GM12892 (cell line): ENCODE results near the gene FURIN.

ENCODE experiments used
- DNase-seq: peaks from one replicate; pipeline ENCODE4 v3.0.0; 2011; ENCODE audit not compliant: insufficient read length
- FAIRE-seq: peaks from 2 replicates; lab custom pipeline; 2011; peaks lifted over from hg19 to GRCh38; lab: Jason Lieb, UNC
- POLR2A ChIP-seq: IDR thresholded peaks from 2 replicates; pipeline ENCODE4 v1.6.1; 2011; ENCODE audit warnings: low read depth, low read length, control low read depth
- POLR2AphosphoS5 ChIP-seq: IDR thresholded peaks from 2 replicates; pipeline ENCODE4 v1.6.1; 2011; ENCODE audit warnings: low read depth, low read length, control low read depth
- TAF1 ChIP-seq: IDR thresholded peaks from 2 replicates; pipeline ENCODE4 v1.6.1; 2011; ENCODE audit warnings: low read depth, mild to moderate bottlenecking, control low read depth, low read length, borderline replicate concordance

The FURIN gene

DNA sequence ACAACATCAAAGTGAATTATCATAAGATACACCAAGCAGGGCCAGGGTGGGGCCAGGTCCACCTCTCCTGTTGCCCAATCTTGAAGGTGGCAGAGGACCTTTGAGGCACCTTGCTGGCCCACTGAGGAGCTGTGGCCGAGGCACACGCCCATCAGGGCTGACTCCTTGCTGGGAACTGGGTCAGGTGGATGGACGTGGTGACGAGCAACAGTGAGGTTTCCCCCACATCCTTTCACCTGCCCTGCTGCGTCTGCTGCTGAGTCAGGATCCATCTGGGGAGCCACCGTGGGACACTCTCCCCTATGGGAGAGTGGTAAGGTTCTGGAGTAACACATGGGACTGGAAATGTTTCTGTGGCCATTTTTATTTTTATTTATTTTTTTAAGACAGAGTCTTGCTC, 17.3 kb upstream of the FURIN start:
- TF ChIP-seq POLR2AphosphoS5 (no peak), TAF1 (no peak), POLR2A (no peak)
- DNase-seq (no peak), FAIRE-seq (no peak)

DNA sequence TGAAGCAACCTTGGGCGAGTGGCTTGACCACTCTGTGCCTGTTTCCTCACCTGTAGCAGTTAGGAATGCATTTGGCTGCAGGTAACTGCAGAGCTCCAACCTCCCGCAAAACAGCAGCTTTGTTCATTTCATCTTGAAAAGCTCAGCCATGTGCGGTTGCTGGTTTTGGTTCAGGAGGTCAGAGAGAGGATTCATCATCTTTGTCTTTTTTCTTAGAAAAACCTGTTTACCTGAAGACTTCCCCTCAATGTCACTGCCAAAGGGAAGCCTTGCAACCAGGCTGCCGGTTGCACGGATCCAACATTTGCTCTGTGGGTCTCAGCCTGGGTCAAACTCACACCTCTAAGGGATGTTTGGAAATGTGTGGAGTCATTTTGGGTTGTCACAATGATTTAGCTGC, 16.4 kb upstream of the FURIN start:
- DNase-seq = no peak
- FAIRE-seq = peak; percentile 36
- TF ChIP-seq POLR2AphosphoS5 (no peak), POLR2A (no peak), TAF1 (no peak)

DNA sequence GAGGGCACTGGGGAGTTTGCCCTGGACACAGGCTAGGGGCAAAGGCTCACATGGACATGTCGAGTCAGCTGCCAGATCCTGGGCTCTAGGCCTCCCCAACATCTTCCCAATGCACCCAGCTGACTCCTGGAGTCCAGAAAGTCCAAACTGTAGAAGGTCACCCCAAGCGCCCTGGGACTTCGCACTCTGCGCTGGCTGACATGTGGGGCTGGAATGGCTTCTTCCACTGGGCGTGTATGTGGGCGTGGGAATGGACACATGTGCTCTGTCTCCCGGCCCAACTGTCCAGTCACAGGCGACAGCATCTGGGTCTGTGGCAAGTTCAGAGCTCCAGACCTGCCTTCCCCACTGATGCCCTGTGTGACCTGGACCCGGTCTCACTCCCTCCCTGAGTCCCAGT, 13.2 kb upstream of the FURIN start:
- TF ChIP-seq POLR2A (no peak), POLR2AphosphoS5 (no peak), TAF1 (no peak)
- DNase-seq (no peak), FAIRE-seq (no peak)

DNA sequence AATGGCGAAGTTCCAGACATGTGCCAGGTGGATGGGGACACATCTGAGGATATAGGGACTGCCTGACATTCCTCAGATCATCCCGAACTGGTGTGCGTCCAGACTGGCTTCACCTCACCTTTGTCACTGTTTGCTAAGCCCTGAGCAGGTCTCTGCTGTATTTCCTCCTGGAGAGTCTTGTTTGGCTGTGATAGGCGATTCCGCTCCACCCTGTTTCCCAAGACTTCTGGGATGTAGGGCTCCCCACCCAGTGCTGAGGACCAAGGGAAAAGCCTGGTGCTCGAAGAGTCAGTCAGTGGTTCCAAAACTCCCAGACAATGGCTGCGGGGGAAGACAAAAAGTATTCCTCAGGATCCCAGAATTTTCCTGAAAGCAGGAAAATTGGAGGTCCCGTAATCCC, 11.1 kb upstream of the FURIN start:
- FAIRE-seq (no peak), DNase-seq (no peak)
- TF ChIP-seq POLR2AphosphoS5 (no peak), TAF1 (no peak), POLR2A (no peak)

DNA sequence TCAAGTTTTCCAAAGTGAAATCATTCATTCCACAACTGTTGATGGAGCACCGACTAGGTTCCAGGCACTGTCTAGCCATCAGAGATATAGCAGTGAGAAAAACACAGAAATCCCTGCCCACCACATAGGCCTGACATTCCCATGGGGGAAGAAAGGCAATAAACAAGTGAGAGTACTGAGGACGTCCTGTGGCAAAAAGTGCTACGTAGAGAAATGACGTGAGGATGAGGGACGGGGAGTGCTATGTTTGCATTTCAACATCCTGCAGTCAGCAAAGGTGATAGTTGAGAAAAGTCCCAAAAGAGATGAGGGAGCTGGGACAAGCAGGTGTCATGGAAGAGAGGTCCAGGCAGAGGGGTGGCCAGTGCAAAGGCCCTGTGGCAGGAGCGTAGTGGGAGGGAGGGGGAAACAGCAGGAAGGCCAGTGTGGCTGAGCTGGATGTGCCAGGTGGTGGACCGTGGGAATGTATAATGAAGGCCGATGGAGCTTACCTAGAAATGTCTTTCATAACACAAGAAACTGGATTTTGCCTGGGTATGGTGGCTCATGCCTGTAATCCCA, 10.4 kb upstream of the FURIN start:
- TF ChIP-seq POLR2A = no peak
- no peak for TF ChIP-seq POLR2AphosphoS5
- TF ChIP-seq TAF1 = no peak
- no peak for FAIRE-seq
- no peak for DNase-seq

DNA sequence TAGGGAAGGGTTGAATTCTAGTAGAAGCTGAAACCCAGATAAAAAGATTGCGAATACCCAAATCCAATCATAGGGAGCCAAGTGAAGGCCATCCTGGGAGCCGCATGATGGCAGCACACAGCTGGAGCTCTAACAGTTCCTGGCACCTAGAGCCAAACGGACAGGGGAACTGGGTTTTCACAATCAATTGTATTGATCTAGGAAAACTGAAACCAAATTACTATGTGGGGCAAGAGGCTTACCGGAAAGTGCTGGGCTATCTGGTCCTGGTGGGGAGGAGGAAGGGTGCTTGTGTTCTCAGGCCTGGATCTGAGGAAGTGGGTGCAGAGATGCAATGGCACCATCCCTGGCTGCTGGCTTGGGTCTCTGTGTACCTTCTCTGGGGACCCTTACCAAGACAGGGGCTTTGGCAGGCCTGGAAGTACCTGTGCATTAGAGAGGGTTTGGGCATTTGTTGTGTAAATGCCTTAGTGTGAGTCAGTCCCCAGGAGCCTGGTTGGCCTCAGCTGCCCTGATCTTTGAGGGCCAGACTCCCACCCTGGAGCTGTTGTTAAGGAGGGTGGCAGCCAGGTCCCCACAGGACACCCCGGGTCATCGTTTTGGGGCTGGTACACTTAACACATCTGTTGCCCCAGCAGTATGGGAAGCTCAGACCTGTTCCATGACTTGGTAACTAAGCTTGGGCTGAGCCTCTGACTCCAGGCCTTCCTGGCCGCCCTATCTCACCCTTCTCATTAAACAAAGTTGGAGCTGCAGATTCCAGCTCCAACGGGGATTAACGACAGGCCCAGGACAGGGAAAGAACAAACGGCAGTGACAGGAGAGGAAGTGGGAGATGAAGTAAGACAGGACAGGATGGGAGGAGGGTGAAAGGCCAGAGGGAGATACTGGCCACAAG, 8.9 kb upstream of the FURIN start:
- TF ChIP-seq TAF1 = no peak
- TF ChIP-seq POLR2AphosphoS5 = no peak
- no peak for TF ChIP-seq POLR2A
- FAIRE-seq = no peak
- DNase-seq = no peak

DNA sequence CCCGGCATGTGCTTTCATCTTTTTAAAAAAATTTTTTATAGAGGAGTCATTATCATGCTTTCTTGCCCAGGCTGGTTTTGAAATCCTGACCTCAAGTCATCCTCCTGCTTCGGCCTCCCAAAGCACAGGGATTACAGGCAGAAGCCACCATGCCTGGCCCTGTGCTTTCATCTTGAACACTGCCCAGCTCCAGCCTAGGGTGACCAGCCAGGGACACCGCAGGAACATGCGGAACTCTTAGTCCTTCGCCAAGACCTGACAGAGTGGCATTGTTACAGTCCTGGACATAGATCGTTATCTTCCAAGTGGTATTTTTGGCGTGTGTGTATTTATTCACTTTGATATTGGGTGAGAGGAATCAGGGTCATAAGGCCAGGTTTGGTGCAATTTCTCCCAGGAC, 7.9 kb upstream of the FURIN start:
- FAIRE-seq (no peak), DNase-seq (no peak)
- no peak for TF ChIP-seq POLR2AphosphoS5
- TF ChIP-seq POLR2A = no peak
- TF ChIP-seq TAF1 = no peak

DNA sequence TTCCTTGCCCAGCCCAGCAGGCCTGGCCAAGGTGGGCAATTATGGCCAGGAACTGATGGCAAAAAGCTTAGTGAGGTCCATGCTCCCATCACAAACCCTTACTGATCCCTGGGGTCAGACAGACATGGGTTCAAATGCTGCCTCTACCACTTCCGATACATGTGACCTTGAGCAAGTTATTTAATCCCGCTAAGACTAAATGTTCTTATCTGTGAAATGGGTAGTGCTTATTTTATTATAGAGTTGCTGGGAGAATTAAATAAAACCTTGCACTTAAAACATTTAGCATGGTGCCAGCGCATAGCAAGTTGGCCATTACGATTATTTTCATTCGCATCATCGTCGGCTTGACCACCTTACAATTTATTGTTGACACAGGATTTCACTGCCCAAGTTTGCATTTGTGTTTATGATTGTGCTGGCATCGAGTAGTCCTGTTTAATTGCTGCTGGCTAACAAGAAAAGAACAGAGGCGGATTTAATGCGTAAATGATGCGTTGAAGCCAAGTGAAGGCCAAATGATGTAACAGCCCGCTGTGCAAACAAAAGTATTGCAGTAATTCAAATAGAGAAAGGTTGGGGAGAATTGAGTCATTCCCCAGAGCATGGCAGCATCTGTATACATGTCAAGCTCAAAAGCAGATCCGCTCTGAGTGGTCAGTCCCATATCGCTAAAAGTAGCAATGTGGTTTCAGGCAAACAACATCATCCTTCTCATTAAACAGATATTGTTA, 7.3 kb upstream of the FURIN start:
- FAIRE-seq = no peak
- no peak for TF ChIP-seq POLR2AphosphoS5
- no peak for TF ChIP-seq POLR2A
- TF ChIP-seq TAF1 = no peak
- DNase-seq = no peak

DNA sequence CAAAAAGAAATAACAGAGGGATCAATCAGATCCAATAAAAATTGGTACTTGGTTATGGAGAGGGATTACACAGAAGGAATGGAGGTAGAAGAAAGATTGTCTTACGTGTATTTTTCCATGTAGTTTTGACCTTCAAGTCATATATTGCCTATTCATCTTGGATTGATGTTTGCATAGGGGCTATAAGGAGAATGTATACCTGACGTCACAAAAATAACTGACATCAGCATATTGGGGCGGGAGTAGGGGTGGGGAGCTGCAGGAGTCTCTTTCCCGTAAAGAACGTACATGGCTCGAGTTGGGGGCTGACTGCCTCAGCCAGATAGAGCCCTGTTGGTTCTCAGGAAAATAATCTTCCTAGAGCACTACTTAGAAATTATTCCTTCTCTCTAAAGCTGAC, 5.9 kb upstream of the FURIN start:
- DNase-seq = no peak
- FAIRE-seq = no peak
- TF ChIP-seq TAF1 (no peak), POLR2A (no peak), POLR2AphosphoS5 (no peak)

DNA sequence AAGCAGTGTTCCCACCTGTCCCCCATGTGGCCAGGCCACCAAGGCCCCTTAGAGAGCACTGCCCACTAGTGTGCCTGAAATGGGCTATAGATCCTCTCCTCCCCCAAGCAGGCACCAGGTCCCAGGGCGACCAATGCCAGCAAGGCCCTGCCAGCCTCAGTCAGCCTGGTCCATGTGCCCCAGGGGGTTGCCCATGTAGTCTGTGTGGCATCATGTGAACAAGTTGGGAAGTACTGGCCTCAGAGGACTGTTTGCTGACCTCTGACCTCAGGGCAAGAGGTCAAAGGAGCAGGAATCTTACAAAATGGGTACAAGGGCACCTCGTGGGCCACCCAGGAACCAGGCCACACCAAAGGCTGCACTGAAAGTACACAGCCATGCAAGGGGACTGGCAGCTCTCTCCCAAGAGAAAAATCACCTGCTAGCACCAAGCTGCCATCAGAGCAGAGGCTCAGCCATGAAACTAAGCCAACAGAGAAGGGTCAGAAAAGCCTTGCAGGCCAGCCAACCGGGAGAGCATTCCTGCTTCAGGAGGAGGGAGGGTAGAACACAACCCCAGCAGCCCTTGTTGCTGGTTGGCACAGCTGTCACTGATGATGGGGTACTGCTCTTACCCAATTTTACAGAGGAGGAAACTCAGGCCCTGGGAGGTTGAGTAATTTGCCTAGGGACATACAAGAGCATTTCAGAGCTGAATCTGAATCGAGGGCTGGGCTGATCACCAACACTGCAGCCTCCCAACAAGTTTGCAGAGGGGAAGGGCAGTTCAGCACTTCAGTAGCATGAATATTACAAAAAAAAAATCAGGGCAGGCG, 5.2 kb upstream of the FURIN start:
- no peak for TF ChIP-seq POLR2AphosphoS5
- no peak for TF ChIP-seq POLR2A
- DNase-seq (no peak), FAIRE-seq (no peak)

DNA sequence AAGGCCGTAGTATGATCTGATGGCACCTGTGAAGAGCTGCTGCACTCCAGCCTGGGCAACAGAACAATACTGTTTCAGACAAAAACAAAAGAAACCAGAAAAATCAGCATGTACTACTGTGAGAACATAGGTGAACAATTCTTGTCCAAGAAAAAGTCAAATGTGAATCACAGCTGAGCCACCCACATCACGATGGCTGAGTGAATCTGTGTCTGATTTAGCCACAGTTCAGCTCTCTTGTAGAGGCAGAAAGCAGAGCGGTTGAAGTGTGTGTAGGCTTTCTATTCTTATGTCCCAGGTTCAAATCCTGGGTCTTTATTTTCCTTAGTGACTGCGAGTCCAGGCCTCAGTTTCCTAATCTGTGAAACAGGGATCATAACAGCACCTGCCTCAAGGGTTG, 4.4 kb upstream of the FURIN start:
- FAIRE-seq (no peak), DNase-seq (no peak)
- TF ChIP-seq TAF1 (no peak), POLR2AphosphoS5 (no peak), POLR2A (no peak)

DNA sequence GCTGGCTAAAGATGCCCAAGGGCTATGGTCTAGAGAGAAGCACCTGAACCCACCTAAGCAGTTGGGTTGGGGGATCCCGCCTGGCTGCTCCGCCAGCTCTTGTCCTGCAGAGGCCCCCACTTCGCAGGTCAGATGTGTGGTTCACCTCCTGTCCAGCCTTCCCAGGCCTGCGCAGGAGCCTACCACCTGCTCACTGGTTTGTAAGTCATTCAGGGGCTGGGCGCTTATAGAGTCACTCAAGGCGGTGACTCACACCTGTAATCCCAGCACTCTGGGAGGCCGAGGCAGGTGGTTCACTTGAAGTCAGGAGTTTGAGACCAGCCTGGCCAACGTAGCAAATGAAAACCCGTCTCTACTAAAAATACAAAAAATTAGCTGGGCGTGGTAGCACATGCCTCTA, 3.9 kb upstream of the FURIN start:
- DNase-seq (no peak), FAIRE-seq (no peak)
- TF ChIP-seq POLR2A (no peak), TAF1 (no peak), POLR2AphosphoS5 (no peak)
